Tibial nerve (tissue), 4 donors: Measurements from ENCODE around the gene MOCS1.

Source experiments
- EP300 ChIP-seq, 2 donors: sonication (generic); formaldehyde crosslinking; IDR thresholded peaks; one replicate each; pipeline ENCODE4 v1.6.1; 2017; ENCODE audit warnings: antibody characterized with exemption in 2 of 2, mild to moderate bottlenecking in 1 of 2
- POLR2A ChIP-seq, 2 donors: fragments of 450-650 bp; IDR thresholded peaks; one replicate each; pipeline ENCODE4 v1.6.1; 2017; ENCODE audit warnings: antibody characterized with exemption in 2 of 2, mild to moderate bottlenecking in 2 of 2, moderate library complexity in 2 of 2
- TF ChIP-seq, protein P1 (sequence below), 5 experiments: fragments of 200-600 bp in 3 of 5; fragments of 450-650 bp in 2 of 5; sonication (generic) in 3 of 5; IDR thresholded peaks; one replicate each; pipeline ENCODE4 v1.5.1; 2016 to 2019; ENCODE audit warnings: antibody characterized with exemption in 5 of 5, mild to moderate bottlenecking in 3 of 5, moderate library complexity in 2 of 5

DNA sequence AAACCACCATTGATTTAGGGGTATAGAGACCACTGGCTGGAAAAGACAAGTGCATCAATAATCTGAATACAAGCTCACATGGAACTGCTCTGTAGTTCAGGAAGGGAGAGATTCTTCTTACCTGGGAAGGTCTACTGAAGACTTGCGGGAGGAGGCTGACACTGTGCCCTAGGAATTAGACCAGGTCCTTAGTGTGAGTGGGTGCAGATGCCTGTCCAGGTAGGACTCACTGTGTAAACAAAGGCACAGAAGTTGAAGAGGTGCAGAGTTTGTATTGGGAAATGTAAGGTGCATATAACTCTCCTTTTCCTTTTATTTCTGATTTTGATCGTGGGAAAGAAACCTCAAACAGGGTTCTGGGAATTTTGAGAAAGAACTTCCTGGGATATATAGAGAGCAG, 75.2 kb downstream of the MOCS1 start:
- TF ChIP-seq POLR2A (IDR thresholded peaks at IDR 0.05) = no peak
- TF ChIP-seq, protein P1, sequence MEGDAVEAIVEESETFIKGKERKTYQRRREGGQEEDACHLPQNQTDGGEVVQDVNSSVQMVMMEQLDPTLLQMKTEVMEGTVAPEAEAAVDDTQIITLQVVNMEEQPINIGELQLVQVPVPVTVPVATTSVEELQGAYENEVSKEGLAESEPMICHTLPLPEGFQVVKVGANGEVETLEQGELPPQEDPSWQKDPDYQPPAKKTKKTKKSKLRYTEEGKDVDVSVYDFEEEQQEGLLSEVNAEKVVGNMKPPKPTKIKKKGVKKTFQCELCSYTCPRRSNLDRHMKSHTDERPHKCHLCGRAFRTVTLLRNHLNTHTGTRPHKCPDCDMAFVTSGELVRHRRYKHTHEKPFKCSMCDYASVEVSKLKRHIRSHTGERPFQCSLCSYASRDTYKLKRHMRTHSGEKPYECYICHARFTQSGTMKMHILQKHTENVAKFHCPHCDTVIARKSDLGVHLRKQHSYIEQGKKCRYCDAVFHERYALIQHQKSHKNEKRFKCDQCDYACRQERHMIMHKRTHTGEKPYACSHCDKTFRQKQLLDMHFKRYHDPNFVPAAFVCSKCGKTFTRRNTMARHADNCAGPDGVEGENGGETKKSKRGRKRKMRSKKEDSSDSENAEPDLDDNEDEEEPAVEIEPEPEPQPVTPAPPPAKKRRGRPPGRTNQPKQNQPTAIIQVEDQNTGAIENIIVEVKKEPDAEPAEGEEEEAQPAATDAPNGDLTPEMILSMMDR (IDR thresholded peaks at IDR 0.05) = no peak
- no peak for TF ChIP-seq EP300 (IDR thresholded peaks at IDR 0.05)
